GM23338 (cell line): ENCODE measurements around the gene FYTTD1. TPM values are rescaled to one million over a fixed set of nuclear protein-coding genes. Genes with fewer than 3 reads are reported as not detected.

Experiments
- ATAC-seq: fragments of 200-7000 bp; cut with Tn5 transposase; 3 replicates; pipeline ENCODE4 v1.9.1; 2020
- DNase-seq: peaks from one replicate; pipeline ENCODE4 v3.0.0-alpha.2; 2015; ENCODE audit warnings: low spot score
- H2AFZ ChIP-seq: fragments of 200-600 bp; sonication (generic); 2 replicates; pipeline ENCODE4 v1.8.0; 2016; ENCODE audit warnings: antibody characterized with exemption, mild to moderate bottlenecking, moderate library complexity
- H3F3A ChIP-seq: fragments of 200-600 bp; sonication (generic); replicated peaks from 2 replicates; pipeline ENCODE4 v1.8.0; 2017; ENCODE audit warnings: antibody characterized with exemption, mixed run types, low read depth
- H3K27ac ChIP-seq: fragments of 200-600 bp; sonication (generic); 2 replicates; pipeline ENCODE4 v1.6.1; 2016; ENCODE audit warnings: low read depth
- H3K27me3 ChIP-seq: fragments of 200-600 bp; sonication (generic); 2 replicates; pipeline ENCODE4 v1.8.0; 2016; ENCODE audit warnings: mild to moderate bottlenecking, mixed run types, moderate library complexity; ENCODE audit not compliant: insufficient read depth
- H3K36me3 ChIP-seq: fragments of 200-600 bp; sonication (generic); 2 replicates; pipeline ENCODE4 v1.8.0; 2016; ENCODE audit warnings: mild to moderate bottlenecking; ENCODE audit not compliant: insufficient read depth
- H3K4me1 ChIP-seq: fragments of 200-600 bp; sonication (generic); 2 replicates; pipeline ENCODE4 v1.8.0; 2016; ENCODE audit warnings: mild to moderate bottlenecking, moderate library complexity; ENCODE audit not compliant: insufficient read depth
- H3K4me2 ChIP-seq: fragments of 200-600 bp; sonication (generic); 2 replicates; pipeline ENCODE4 v1.7.1; 2017; ENCODE audit warnings: mixed run types
- H3K4me3 ChIP-seq: fragments of 200-600 bp; sonication (generic); 2 replicates; pipeline ENCODE4 v1.6.1; 2016; ENCODE audit warnings: mixed run types
- H3K79me2 ChIP-seq: fragments of 200-600 bp; sonication (generic); replicated peaks from 2 replicates; pipeline ENCODE4 v1.8.0; 2017; ENCODE audit warnings: mild to moderate bottlenecking; ENCODE audit not compliant: insufficient read depth
- H3K9me2 ChIP-seq: fragments of 200-600 bp; sonication (generic); 2 replicates; pipeline ENCODE4 v1.8.0; 2017; ENCODE audit not compliant: insufficient read depth
- H4K20me1 ChIP-seq: fragments of 200-600 bp; sonication (generic); replicated peaks from 2 replicates; pipeline ENCODE4 v1.8.0; 2017; ENCODE audit warnings: mild to moderate bottlenecking; ENCODE audit not compliant: insufficient read depth
- H3K27ac Mint-ChIP-seq: 2 replicates; pipeline ENCODE4 v1.8.0; 2020; ENCODE audit warnings: inconsistent platforms, mild to moderate bottlenecking, moderate library complexity, mixed read lengths
- H3K27me3 Mint-ChIP-seq: 3 replicates; pipeline ENCODE4 v1.8.0; 2022; ENCODE audit warnings: low read depth, mild to moderate bottlenecking, moderate library complexity, mixed read lengths, inconsistent platforms; ENCODE audit not compliant: insufficient read depth, poor library complexity
- H3K36me3 Mint-ChIP-seq: 3 replicates; pipeline ENCODE4 v1.8.0; 2021; ENCODE audit warnings: low read depth, mild to moderate bottlenecking, inconsistent platforms, moderate library complexity, mixed read lengths
- H3K4me1 Mint-ChIP-seq: 3 replicates; pipeline ENCODE4 v1.8.0; 2020; ENCODE audit warnings: mild to moderate bottlenecking, inconsistent platforms, mixed read lengths
- H3K4me3 Mint-ChIP-seq: 3 replicates; pipeline ENCODE4 v1.8.0; 2021; ENCODE audit warnings: moderate library complexity, mild to moderate bottlenecking, inconsistent platforms, mixed read lengths
- H3K9me3 Mint-ChIP-seq: 3 replicates; pipeline ENCODE4 v1.8.0; 2020; ENCODE audit warnings: moderate library complexity, mild to moderate bottlenecking, inconsistent platforms, mixed read lengths
- CTCF ChIP-seq, 2 experiments: fragments of 200-600 bp in 1 of 2; sonication (generic) in 1 of 2; conservative IDR thresholded peaks; 2 replicates each; pipeline versions ENCODE4 v1.5.1 to v1.6.1; 2016 to 2017; ENCODE audit warnings: antibody characterized with exemption in 2 of 2, low read depth in 2 of 2, mild to moderate bottlenecking in 2 of 2, moderate library complexity in 1 of 2
- ETS1 ChIP-seq: IDR thresholded peaks from 2 replicates; pipeline ENCODE4 v1.6.1; 2016; ENCODE audit warnings: antibody characterized with exemption
- EZH2phosphoT487 ChIP-seq: fragments of 200-600 bp; sonication (generic); IDR thresholded peaks from one replicate; pipeline ENCODE4 v1.8.1; 2018; ENCODE audit warnings: antibody characterized with exemption; ENCODE audit not compliant: unreplicated experiment
- JUNB ChIP-seq: IDR thresholded peaks from one replicate; pipeline ENCODE4 v1.6.1; 2016; ENCODE audit warnings: antibody characterized with exemption; ENCODE audit not compliant: unreplicated experiment
- POLR2AphosphoS5 ChIP-seq: IDR thresholded peaks from 2 replicates; pipeline ENCODE4 v1.6.1; 2016; ENCODE audit warnings: antibody characterized with exemption, low read depth
- STAT1 ChIP-seq: IDR thresholded peaks from one replicate; pipeline ENCODE4 v1.6.1; 2016; ENCODE audit warnings: antibody characterized with exemption; ENCODE audit not compliant: unreplicated experiment
- polyA plus RNA-seq: library from polyadenylated mRNA; unstranded; fragments of >200 nt; fragmentation: Nextera tagmentation; extraction: Ambion mirVana; gene quantifications from 2 replicates; pipeline ENCODE4 v1.2.1, GENCODE V29; 2016
- total RNA-seq: library from RNA; depleted of rRNA; stranded (reverse); fragments of >200 nt; shearing (Covaris generic); gene quantifications from 2 replicates; pipeline ENCODE4 v1.2.3, GENCODE V29; 2014
- TF ChIP-seq, protein P1 (sequence below): IDR thresholded peaks from one replicate; pipeline ENCODE4 v1.6.1; 2018; ENCODE audit warnings: antibody characterized with exemption; ENCODE audit not compliant: unreplicated experiment

Gene FYTTD1
- total and polyA plus RNA-seq, 2 experiments from 2014 or later: 13.7 to 14.8 TPM

GRCh38 chr3:197811343-197811742, 61.7 kb downstream of the FYTTD1 start (continued):
- no peak for TF ChIP-seq POLR2AphosphoS5
- TF ChIP-seq, protein P1, sequence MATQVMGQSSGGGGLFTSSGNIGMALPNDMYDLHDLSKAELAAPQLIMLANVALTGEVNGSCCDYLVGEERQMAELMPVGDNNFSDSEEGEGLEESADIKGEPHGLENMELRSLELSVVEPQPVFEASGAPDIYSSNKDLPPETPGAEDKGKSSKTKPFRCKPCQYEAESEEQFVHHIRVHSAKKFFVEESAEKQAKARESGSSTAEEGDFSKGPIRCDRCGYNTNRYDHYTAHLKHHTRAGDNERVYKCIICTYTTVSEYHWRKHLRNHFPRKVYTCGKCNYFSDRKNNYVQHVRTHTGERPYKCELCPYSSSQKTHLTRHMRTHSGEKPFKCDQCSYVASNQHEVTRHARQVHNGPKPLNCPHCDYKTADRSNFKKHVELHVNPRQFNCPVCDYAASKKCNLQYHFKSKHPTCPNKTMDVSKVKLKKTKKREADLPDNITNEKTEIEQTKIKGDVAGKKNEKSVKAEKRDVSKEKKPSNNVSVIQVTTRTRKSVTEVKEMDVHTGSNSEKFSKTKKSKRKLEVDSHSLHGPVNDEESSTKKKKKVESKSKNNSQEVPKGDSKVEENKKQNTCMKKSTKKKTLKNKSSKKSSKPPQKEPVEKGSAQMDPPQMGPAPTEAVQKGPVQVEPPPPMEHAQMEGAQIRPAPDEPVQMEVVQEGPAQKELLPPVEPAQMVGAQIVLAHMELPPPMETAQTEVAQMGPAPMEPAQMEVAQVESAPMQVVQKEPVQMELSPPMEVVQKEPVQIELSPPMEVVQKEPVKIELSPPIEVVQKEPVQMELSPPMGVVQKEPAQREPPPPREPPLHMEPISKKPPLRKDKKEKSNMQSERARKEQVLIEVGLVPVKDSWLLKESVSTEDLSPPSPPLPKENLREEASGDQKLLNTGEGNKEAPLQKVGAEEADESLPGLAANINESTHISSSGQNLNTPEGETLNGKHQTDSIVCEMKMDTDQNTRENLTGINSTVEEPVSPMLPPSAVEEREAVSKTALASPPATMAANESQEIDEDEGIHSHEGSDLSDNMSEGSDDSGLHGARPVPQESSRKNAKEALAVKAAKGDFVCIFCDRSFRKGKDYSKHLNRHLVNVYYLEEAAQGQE: no peak
- no peak for TF ChIP-seq CTCF (conservative IDR thresholded peaks at IDR 0.05; ENCODE audit: low read depth in 2 of 2)

DNA sequence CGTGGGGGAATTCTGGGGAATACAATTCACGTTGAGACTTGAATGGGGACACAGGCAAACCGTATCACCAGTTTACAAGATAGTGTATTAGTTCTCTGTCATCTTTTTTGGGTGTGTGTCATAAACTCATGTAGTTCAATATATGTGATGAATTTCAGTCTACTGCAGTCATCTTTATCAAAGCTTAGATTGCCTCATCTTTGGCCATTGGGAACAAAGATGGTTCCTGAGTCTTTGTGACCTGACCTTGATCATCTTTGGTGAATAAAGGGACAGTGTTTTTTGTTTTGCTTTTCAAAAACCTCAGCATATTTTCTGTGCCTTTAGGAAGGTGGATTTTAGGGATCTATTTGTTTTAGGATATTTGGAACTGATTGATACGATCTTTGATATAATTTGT, 64.7 kb downstream of the FYTTD1 start:
- peaks cover 15% of the 10 kb centered on the region for H3K4me1 Mint-ChIP-seq
- H3K79me2 ChIP-seq: peaks cover 96% of the 10 kb centered on the region
- TF ChIP-seq, protein P1: no peak
- TF ChIP-seq STAT1 (no peak), CTCF (conservative IDR thresholded peaks at IDR 0.05; ENCODE audit: low read depth in 2 of 2) (no peak), JUNB (no peak), ETS1 (no peak), EZH2phosphoT487 (no peak)

More for the DNA sequence above, 64.7 kb downstream of the FYTTD1 start:
- H3K27ac ChIP-seq: peak overlapping the region; percentile 52
- Mint-ChIP-seq H3K27ac (peak overlapping the region; percentile 58; the same call in 1 of the 2 replicates), H3K9me3 (no peaks in the 10 kb centered on the region; the same call in 2 of the 3 replicates), H3K36me3 (peaks cover 5% of the 10 kb centered on the region; the same call in 2 of the 3 replicates), H3K4me3 (no peak overlapping the region), H3K27me3 (peaks cover 2% of the 10 kb centered on the region)
- no peak for DNase-seq
- H3K4me1 ChIP-seq: peaks cover 19% of the 10 kb centered on the region
- no peak overlapping the region for H2AFZ ChIP-seq
- H3K4me3 ChIP-seq: no peak overlapping the region
- H3K36me3 ChIP-seq: no peaks in the 10 kb centered on the region
- peaks cover 20% of the 10 kb centered on the region for H4K20me1 ChIP-seq
- no peak for ATAC-seq
- no peaks in the 10 kb centered on the region for H3F3A ChIP-seq
- no peak overlapping the region for H3K4me2 ChIP-seq
- no peaks in the 10 kb centered on the region for H3K27me3 ChIP-seq
- H3K9me2 ChIP-seq: no peaks in the 10 kb centered on the region
